ENCODE data around the gene FCHSD2. TPM values are rescaled to one million over a fixed set of nuclear protein-coding genes. Genes with fewer than 3 reads are reported as not detected.
"Not testable (repeated sequence)": the region's sequence is repeated elsewhere in the genome, so short reads cannot be mapped to it uniquely, and the experiment has no call there.

Gene FCHSD2
- total RNA-seq, 2 experiments from 2014 or later = 53.3 to 60.1 TPM

DNA sequence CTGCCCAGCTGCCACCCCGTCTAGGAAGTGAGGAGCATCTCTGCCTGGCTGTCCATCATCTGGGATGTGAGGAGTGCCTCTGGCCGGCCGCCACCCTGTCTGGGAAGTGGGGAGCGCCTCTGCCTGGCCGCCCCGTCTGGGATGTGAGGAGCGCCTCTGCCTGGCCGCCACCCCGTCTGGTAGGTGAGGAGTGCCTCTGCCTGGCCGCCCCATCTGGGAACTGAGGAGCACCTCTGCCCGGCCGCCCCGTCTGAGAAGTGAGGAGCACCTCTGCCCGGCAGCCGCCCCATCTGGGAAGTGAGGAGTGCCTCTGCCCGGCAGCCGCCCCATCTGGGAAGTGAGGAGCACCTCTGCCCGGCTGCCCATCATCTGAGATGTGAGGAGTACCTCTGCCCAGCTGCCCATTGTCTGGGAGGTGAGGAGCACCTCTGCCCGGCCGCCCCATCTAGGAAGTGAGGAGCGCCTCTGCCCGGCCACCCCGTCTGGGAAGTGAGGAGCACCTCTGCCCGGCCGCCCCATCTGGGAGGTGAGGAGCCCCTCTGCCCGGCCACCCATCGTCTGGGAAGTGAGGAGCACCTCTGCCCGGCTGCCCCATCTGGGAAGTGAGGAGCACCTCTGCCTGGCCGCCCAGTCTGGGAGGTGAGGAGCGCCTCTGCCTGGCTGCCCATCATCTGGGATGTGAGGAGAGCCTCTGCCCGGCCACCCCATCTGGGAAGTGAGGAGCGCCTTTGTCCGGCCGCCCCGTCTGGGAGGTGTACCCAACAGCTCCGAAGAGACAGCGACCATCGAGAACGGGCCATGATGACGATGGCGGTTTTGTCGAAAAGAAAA, 232.3 kb downstream of the FCHSD2 start:
- peaks cover 29% of the 10 kb centered on the region for H3K9me3 Mint-ChIP-seq
- H3K4me1 Mint-ChIP-seq; ATAC-seq (ENCODE audit: low read depth); DNase-seq; H3K27ac Mint-ChIP-seq; H3K27me3 Mint-ChIP-seq; H3K4me3 Mint-ChIP-seq; POLR2A ChIA-PET: not testable (repeated sequence)
- H3K36me3 Mint-ChIP-seq = peaks cover 68% of the 10 kb centered on the region

- no peaks in the 10 kb centered on the region for H3K27me3 Mint-ChIP-seq
- no peak overlapping the region for H3K27ac Mint-ChIP-seq
- ATAC-seq (ENCODE audit: low read depth) (no peak), DNase-seq (no peak)
- H3K9me3 Mint-ChIP-seq = peaks cover 25% of the 10 kb centered on the region
- H3K36me3 Mint-ChIP-seq = peaks cover 57% of the 10 kb centered on the region
- H3K4me1 Mint-ChIP-seq = peaks cover 1% of the 10 kb centered on the region
- no peak overlapping the region for H3K4me3 Mint-ChIP-seq
- POLR2A ChIA-PET = no interaction called here
These were observed 234.0 kb downstream of the FCHSD2 start for GRCh38 chr11:72908032-72908676.

GRCh38 chr11:72904016-72904415, 238.1 kb downstream of the FCHSD2 start:
- ATAC-seq (ENCODE audit: low read depth) (no peak), DNase-seq (no peak)
- Mint-ChIP-seq H3K4me3 (no peak overlapping the region), H3K27me3 (no peaks in the 10 kb centered on the region), H3K9me3 (peaks cover 11% of the 10 kb centered on the region), H3K27ac (no peak overlapping the region), H3K36me3 (peaks cover 42% of the 10 kb centered on the region), H3K4me1 (peaks cover 3% of the 10 kb centered on the region)
- POLR2A ChIA-PET = no interaction called here

- H3K4me3 Mint-ChIP-seq = no peak overlapping the region
- no peaks in the 10 kb centered on the region for H3K27me3 Mint-ChIP-seq
- no peak overlapping the region for H3K27ac Mint-ChIP-seq
- peaks cover 24% of the 10 kb centered on the region for H3K36me3 Mint-ChIP-seq
- POLR2A ChIA-PET = no interaction called here
- peaks cover 3% of the 10 kb centered on the region for H3K4me1 Mint-ChIP-seq
- H3K9me3 Mint-ChIP-seq = no peaks in the 10 kb centered on the region
- ATAC-seq (ENCODE audit: low read depth) (no peak), DNase-seq (no peak)
These were observed 240.7 kb downstream of the FCHSD2 start for GRCh38 chr11:72901374-72901773.

GRCh38 chr11:72900013-72900412, 242.1 kb downstream of the FCHSD2 start:
- Mint-ChIP-seq H3K27ac (no peak overlapping the region), H3K4me3 (no peak overlapping the region), H3K9me3 (no peaks in the 10 kb centered on the region), H3K36me3 (peaks cover 18% of the 10 kb centered on the region), H3K4me1 (peaks cover 1% of the 10 kb centered on the region), H3K27me3 (no peaks in the 10 kb centered on the region)
- DNase-seq (no peak), ATAC-seq (ENCODE audit: low read depth) (no peak)
- POLR2A ChIA-PET = no interaction called here

GRCh38 chr11:72899238-72899637, 242.9 kb downstream of the FCHSD2 start:
- DNase-seq (no peak), ATAC-seq (ENCODE audit: low read depth) (no peak)
- Mint-ChIP-seq H3K27ac (no peak overlapping the region), H3K36me3 (peaks cover 18% of the 10 kb centered on the region), H3K27me3 (no peaks in the 10 kb centered on the region), H3K4me3 (no peak overlapping the region), H3K9me3 (no peaks in the 10 kb centered on the region), H3K4me1 (peaks cover 1% of the 10 kb centered on the region)
- POLR2A ChIA-PET = no interaction called here

DNA sequence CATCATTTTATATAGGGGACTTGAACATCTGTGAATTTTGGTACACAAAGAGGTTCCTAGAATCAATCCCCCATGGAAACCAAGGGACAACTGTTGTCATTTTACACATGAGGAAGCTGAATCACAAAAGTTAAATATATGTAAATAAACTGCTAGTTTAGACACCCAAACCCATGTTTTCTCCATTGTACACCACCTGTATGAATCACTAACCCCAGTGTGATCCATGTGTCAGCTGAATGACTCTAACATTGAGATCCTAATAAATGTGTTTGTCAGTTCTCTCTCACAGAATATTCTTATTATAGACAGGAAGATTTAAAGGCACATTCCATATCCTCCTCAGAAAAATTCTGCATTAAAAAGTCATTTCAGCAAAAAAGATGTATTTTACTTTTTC, 244.6 kb downstream of the FCHSD2 start:
- H3K4me3 Mint-ChIP-seq = no peak overlapping the region
- H3K27ac Mint-ChIP-seq = no peak overlapping the region
- DNase-seq (no peak), ATAC-seq (ENCODE audit: low read depth) (no peak)
- no peaks in the 10 kb centered on the region for H3K9me3 Mint-ChIP-seq
- H3K27me3 Mint-ChIP-seq = no peaks in the 10 kb centered on the region
- H3K36me3 Mint-ChIP-seq = peaks cover 15% of the 10 kb centered on the region
- peaks cover 1% of the 10 kb centered on the region for H3K4me1 Mint-ChIP-seq
- POLR2A ChIA-PET = no interaction called here

- no peak overlapping the region for H3K4me3 Mint-ChIP-seq
- POLR2A ChIA-PET = no interaction called here
- H3K4me1 Mint-ChIP-seq = peaks cover 1% of the 10 kb centered on the region
These were observed 245.7 kb downstream of the FCHSD2 start for GRCh38 chr11:72896431-72896830.

GRCh38 chr11:72890881-72891280, 251.2 kb downstream of the FCHSD2 start:
- Mint-ChIP-seq H3K36me3 (peaks cover 21% of the 10 kb centered on the region), H3K27me3 (no peaks in the 10 kb centered on the region), H3K27ac (no peak overlapping the region), H3K4me1 (no peaks in the 10 kb centered on the region), H3K4me3 (no peak overlapping the region), H3K9me3 (no peaks in the 10 kb centered on the region)
- ATAC-seq (ENCODE audit: low read depth) = no peak
- no peak for DNase-seq
- POLR2A ChIA-PET = no interaction called here

More at GRCh38 chr11:72896431-72896830, 245.7 kb downstream of the FCHSD2 start:
- Mint-ChIP-seq H3K27ac (no peak overlapping the region), H3K9me3 (no peaks in the 10 kb centered on the region), H3K36me3 (peaks cover 14% of the 10 kb centered on the region), H3K27me3 (no peaks in the 10 kb centered on the region)
- DNase-seq (no peak), ATAC-seq (ENCODE audit: low read depth) (no peak)

- ATAC-seq (ENCODE audit: low read depth) (no peak), DNase-seq (no peak)
- H3K36me3 Mint-ChIP-seq = peaks cover 41% of the 10 kb centered on the region
- POLR2A ChIA-PET = no interaction called here
- peaks cover under 1% of the 10 kb centered on the region for H3K9me3 Mint-ChIP-seq
- H3K4me1 Mint-ChIP-seq = no peaks in the 10 kb centered on the region
- no peak overlapping the region for H3K4me3 Mint-ChIP-seq
- H3K27me3 Mint-ChIP-seq = no peaks in the 10 kb centered on the region
- H3K27ac Mint-ChIP-seq = no peak overlapping the region
These were observed 255.5 kb downstream of the FCHSD2 start for GRCh38 chr11:72886619-72887018.

GRCh38 chr11:72885749-72886609, 256.1 kb downstream of the FCHSD2 start:
- Mint-ChIP-seq H3K27ac (no peak overlapping the region), H3K36me3 (peaks cover 47% of the 10 kb centered on the region), H3K4me1 (no peaks in the 10 kb centered on the region), H3K4me3 (no peak overlapping the region), H3K9me3 (peaks cover 5% of the 10 kb centered on the region), H3K27me3 (no peaks in the 10 kb centered on the region)
- ATAC-seq (ENCODE audit: low read depth) (no peak), DNase-seq (no peak)
- POLR2A ChIA-PET = no interaction called here

DNA sequence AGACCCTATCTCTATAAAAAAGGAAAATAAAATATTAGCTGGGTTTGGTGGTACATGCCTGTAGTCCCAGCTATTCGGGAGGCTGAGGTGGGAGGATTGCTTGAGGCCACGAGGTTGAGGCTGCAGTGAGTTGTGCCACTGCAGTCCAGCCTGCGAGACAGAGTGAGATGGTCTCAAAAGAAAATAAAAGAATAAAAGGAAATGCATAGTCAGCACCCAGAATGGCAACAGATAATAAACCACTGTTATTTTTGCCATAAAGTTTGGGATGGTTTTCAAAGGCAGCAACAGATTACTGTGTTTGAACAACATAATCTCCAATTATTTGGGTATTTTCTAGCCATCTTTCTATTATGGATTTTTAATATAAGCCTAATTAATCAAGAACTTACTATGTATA, 266.0 kb downstream of the FCHSD2 start:
- POLR2A ChIA-PET = no interaction called here
- Mint-ChIP-seq H3K27ac (no peak overlapping the region), H3K27me3 (no peaks in the 10 kb centered on the region), H3K4me3 (no peak overlapping the region), H3K9me3 (peaks cover 3% of the 10 kb centered on the region), H3K36me3 (peaks cover 33% of the 10 kb centered on the region), H3K4me1 (peaks cover 5% of the 10 kb centered on the region)
- ATAC-seq (ENCODE audit: low read depth) = no peak
- no peak for DNase-seq

DNA sequence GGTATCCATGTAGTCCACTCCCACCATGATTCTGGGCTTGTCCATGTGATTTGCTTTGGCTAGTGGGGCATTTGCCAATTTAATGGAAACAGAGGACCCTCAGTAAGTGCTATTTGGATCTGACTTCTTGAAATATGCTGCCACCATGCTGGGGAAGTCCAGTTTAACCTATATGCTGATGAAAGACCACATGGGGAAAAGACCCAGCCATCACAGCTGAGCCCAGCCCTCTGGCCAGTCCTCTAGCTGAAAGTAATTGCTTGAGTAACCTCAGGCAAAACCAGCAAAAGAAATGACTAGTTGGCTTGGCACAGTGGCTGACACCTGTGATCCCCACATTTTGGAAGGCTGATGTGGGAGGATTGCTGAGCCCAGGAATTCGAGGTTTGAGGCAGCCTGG, 266.4 kb downstream of the FCHSD2 start:
- DNase-seq (no peak), ATAC-seq (ENCODE audit: low read depth) (no peak)
- H3K36me3 Mint-ChIP-seq = peaks cover 29% of the 10 kb centered on the region
- H3K4me1 Mint-ChIP-seq = peaks cover 5% of the 10 kb centered on the region
- H3K4me3 Mint-ChIP-seq = no peak overlapping the region
- H3K27me3 Mint-ChIP-seq = no peaks in the 10 kb centered on the region
- POLR2A ChIA-PET = no interaction called here
- H3K9me3 Mint-ChIP-seq = peaks cover 3% of the 10 kb centered on the region
- H3K27ac Mint-ChIP-seq = no peak overlapping the region

Data from activated naive CD8-positive, alpha-beta T cell treated with anti-CD3 and anti-CD28 coated beads, Interleukin-2, amount 10 ng/mL, durations not matched to agents 7 days and 5 days (primary cell).